Fibroblast of lung (primary cell): ENCODE results near the gene DNAH17. TPM values are rescaled to one million over a fixed set of nuclear protein-coding genes. Genes with fewer than 3 reads are reported as not detected.

Experiments
- DNase-seq, 2 donors: peaks; one replicate each; pipeline versions ENCODE4 v3.0.0 to v3.0.0-alpha.2; 2010; ENCODE audit warnings: low read depth in 2 of 2
- H2AFZ ChIP-seq: 2 replicates; pipeline ENCODE4 v1.5.1; 2012; ENCODE audit warnings: low read length, control low read depth, inconsistent platforms
- H3K27ac ChIP-seq: 2 replicates; pipeline ENCODE4 v1.5.1; 2011; ENCODE audit warnings: low read length, control low read depth; ENCODE audit not compliant: insufficient read depth
- H3K27me3 ChIP-seq: 2 replicates; pipeline ENCODE4 v1.5.1; 2011; ENCODE audit warnings: mild to moderate bottlenecking, low read length; ENCODE audit not compliant: control insufficient read depth, insufficient read depth
- H3K36me3 ChIP-seq: 2 replicates; pipeline ENCODE4 v1.5.1; 2011; ENCODE audit warnings: low read length; ENCODE audit not compliant: control insufficient read depth, insufficient read depth
- H3K4me1 ChIP-seq: 2 replicates; pipeline ENCODE4 v1.5.1; 2011; ENCODE audit warnings: low read length; ENCODE audit not compliant: control insufficient read depth, insufficient read depth; ENCODE audit errors: extremely low read depth
- H3K4me2 ChIP-seq: 2 replicates; pipeline ENCODE4 v1.5.1; 2011; ENCODE audit warnings: low read length, control low read depth; ENCODE audit not compliant: insufficient read depth; ENCODE audit errors: extremely low read depth
- H3K4me3 ChIP-seq, 4 experiments: fragments of 200-600 bp in 1 of 4; sonication (generic) in 1 of 4; replicated peaks in 1 of 4; 2 replicates each; pipeline ENCODE4 v1.5.1; 2011 to 2016; ENCODE audit warnings: low read length in 4 of 4, low read depth in 3 of 4, mild to moderate bottlenecking in 3 of 4, control low read depth in 2 of 4, inconsistent platforms in 1 of 4, mixed read lengths in 1 of 4; ENCODE audit not compliant: insufficient read depth in 1 of 4; ENCODE audit errors: control extremely low read depth in 1 of 4
- H3K79me2 ChIP-seq: 2 replicates; pipeline ENCODE4 v1.5.1; 2012; ENCODE audit warnings: mild to moderate bottlenecking, low read length, inconsistent platforms; ENCODE audit not compliant: control insufficient read depth, insufficient read depth
- H3K9ac ChIP-seq: 2 replicates; pipeline ENCODE4 v1.5.1; 2011; ENCODE audit warnings: mild to moderate bottlenecking, low read length, control low read depth; ENCODE audit not compliant: insufficient read depth
- H3K9me3 ChIP-seq: 2 replicates; pipeline ENCODE4 v1.5.1; 2012; ENCODE audit warnings: low read depth, low read length; ENCODE audit not compliant: control insufficient read depth, insufficient read depth
- H4K20me1 ChIP-seq: 2 replicates; pipeline ENCODE4 v1.5.1; 2011; ENCODE audit warnings: low read length; ENCODE audit not compliant: control insufficient read depth, insufficient read depth; ENCODE audit errors: extremely low read depth
- EZH2 ChIP-seq: IDR thresholded peaks from 2 replicates; pipeline ENCODE4 v1.5.1; 2012; ENCODE audit warnings: low read length, control low read depth, mild to moderate bottlenecking; ENCODE audit errors: missing control alignments
- polyA plus RNA-seq, 2 donors: library from polyadenylated mRNA; depleted of rRNA in 1 of 2; stranded (reverse) in 1 of 2; unstranded in 1 of 2; fragments of >200 nt; gene quantifications; 2 replicates each; pipeline ENCODE4 v1.2.1, GENCODE V29; 2011 to 2012; ENCODE audit warnings: missing spikeins in 1 of 2
- total RNA-seq: library from RNA; depleted of rRNA; stranded (reverse); fragments of >200 nt; gene quantifications from 2 replicates; pipeline ENCODE4 v1.2.1, GENCODE V29; 2014
- TF ChIP-seq, protein P1 (sequence below), 2 donors: IDR thresholded peaks in 1 of 2; conservative IDR thresholded peaks in 1 of 2; 1 replicate in 1 of 2; 2 replicates in 1 of 2; pipeline ENCODE4 v1.5.1; 2011 to 2012; ENCODE audit warnings: low read length in 2 of 2, control low read depth in 1 of 2, inconsistent platforms in 1 of 2, low read depth in 1 of 2, mild to moderate bottlenecking in 1 of 2

Gene DNAH17
- total and polyA plus RNA-seq, 2 donors (not counting 1 experiment from before 2014, with no cell fraction given) = not detected

- H3K4me2 ChIP-seq = no peak overlapping the region
- H3K36me3 ChIP-seq = no peaks in the 10 kb centered on the region
- H3K27ac ChIP-seq = no peak overlapping the region
- H4K20me1 ChIP-seq = no peaks in the 10 kb centered on the region
- no peak overlapping the region for H3K4me3 ChIP-seq
- TF ChIP-seq, protein P1, sequence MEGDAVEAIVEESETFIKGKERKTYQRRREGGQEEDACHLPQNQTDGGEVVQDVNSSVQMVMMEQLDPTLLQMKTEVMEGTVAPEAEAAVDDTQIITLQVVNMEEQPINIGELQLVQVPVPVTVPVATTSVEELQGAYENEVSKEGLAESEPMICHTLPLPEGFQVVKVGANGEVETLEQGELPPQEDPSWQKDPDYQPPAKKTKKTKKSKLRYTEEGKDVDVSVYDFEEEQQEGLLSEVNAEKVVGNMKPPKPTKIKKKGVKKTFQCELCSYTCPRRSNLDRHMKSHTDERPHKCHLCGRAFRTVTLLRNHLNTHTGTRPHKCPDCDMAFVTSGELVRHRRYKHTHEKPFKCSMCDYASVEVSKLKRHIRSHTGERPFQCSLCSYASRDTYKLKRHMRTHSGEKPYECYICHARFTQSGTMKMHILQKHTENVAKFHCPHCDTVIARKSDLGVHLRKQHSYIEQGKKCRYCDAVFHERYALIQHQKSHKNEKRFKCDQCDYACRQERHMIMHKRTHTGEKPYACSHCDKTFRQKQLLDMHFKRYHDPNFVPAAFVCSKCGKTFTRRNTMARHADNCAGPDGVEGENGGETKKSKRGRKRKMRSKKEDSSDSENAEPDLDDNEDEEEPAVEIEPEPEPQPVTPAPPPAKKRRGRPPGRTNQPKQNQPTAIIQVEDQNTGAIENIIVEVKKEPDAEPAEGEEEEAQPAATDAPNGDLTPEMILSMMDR (conservative IDR thresholded peaks at IDR 0.05 in 1 of 2, IDR thresholded peaks at IDR 0.05 in 1 of 2; ENCODE audit: low read depth in 1 of 2, low read length in 2 of 2) = no peak
- no peaks in the 10 kb centered on the region for H3K9me3 ChIP-seq
- no peaks in the 10 kb centered on the region for H3K4me1 ChIP-seq
- no peak overlapping the region for H2AFZ ChIP-seq
- H3K9ac ChIP-seq = no peak overlapping the region
- DNase-seq = no peak
- H3K27me3 ChIP-seq = peaks cover 2% of the 10 kb centered on the region
- no peaks in the 10 kb centered on the region for H3K79me2 ChIP-seq
Observed at GRCh38 chr17:78571329-78571728, 5.9 kb downstream of the DNAH17 start.

DNA sequence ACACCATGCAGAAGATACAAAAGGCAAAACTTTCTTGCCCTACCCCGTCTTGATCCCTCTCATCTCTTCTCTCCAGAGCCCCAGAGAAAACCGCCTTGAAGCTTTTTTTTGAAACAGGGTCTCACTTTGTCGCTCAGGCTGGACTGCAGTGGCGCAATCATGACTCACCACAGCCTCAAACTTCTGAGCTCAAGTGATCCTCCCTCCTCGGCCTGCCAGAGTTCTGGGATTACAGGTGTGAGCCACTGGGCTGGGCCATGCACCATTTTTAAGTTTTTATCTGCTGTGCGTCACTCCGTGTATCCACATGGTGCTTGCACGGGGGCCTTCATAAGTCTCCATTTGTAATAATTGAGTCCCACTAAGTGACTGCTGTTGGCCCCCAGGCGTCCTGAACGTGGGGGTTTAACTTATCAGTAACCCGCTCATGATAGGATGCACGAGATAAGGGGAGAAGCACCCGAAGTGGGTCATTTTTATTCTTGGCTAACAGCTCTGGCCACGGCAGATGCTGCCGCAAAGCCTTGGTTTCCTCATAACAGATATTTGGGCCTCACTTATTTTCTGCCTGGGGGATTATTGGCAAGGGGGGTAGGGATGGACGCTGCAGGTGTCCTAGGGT lies 8.6 kb downstream of the DNAH17 start:
- H3K4me2 ChIP-seq = no peak overlapping the region
- peaks cover 2% of the 10 kb centered on the region for H3K27me3 ChIP-seq
- H3K79me2 ChIP-seq = no peaks in the 10 kb centered on the region
- H3K4me1 ChIP-seq = no peaks in the 10 kb centered on the region
- H2AFZ ChIP-seq = no peak overlapping the region
- TF ChIP-seq, protein P1 (conservative IDR thresholded peaks at IDR 0.05 in 1 of 2, IDR thresholded peaks at IDR 0.05 in 1 of 2; ENCODE audit: low read depth in 1 of 2, low read length in 2 of 2) = no peak
- TF ChIP-seq EZH2 = no peak
- no peak overlapping the region for H3K4me3 ChIP-seq
- no peak overlapping the region for H3K9ac ChIP-seq
- no peaks in the 10 kb centered on the region for H3K36me3 ChIP-seq
- DNase-seq = peak; percentile 20 to 21
- no peaks in the 10 kb centered on the region for H3K9me3 ChIP-seq
- H4K20me1 ChIP-seq = no peaks in the 10 kb centered on the region
- no peak overlapping the region for H3K27ac ChIP-seq

DNA sequence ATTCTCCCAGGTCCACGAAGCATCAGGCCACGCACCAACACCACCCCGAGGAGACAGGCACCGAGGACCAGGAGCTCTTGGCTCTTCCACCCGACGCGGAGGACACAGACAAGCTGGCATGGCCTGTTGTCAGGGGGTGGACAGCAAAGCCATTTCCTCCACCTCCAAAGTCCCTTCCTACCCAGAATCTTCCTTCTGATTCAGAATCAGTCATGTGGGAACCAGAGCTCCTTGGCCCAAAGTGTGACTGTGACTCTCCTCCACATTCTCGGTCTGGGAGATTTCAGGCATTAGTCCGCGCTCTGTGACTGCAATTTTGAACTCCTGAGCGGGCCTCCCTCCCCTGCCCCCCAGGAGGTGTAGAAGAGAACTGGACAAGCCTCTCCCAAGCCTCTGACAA lies 9.2 kb downstream of the DNAH17 start:
- Histone ChIP-seq H3K79me2 (no peaks in the 10 kb centered on the region), H3K4me1 (no peaks in the 10 kb centered on the region), H3K4me3 (no peak overlapping the region), H3K9ac (no peak overlapping the region), H3K9me3 (no peaks in the 10 kb centered on the region), H3K4me2 (no peak overlapping the region), H4K20me1 (no peaks in the 10 kb centered on the region), H3K27me3 (peaks cover 2% of the 10 kb centered on the region), H3K27ac (no peak overlapping the region), H2AFZ (no peak overlapping the region), H3K36me3 (no peaks in the 10 kb centered on the region)
- DNase-seq = no peak
- TF ChIP-seq EZH2 = no peak
- TF ChIP-seq, protein P1 (conservative IDR thresholded peaks at IDR 0.05 in 1 of 2, IDR thresholded peaks at IDR 0.05 in 1 of 2; ENCODE audit: low read depth in 1 of 2, low read length in 2 of 2) = no peak
